Heart right ventricle (tissue), 16 donors: ENCODE measurements around the gene PITPNM1. TPM values are rescaled to one million over a fixed set of nuclear protein-coding genes. Genes with fewer than 3 reads are reported as not detected.

ENCODE experiments used
- ATAC-seq, 8 donors: fragments of 200-7000 bp; cut with Tn5 transposase; one replicate each; pipeline ENCODE4 v1.9.1; 2020; ENCODE audit warnings: mild to moderate bottlenecking in 8 of 8, moderate library complexity in 8 of 8, moderate number of reproducible peaks in 1 of 8
- DNase-seq, 2 donors: peaks; one replicate each; pipeline ENCODE4 v3.0.0-alpha.2; 2020
- H3K27ac ChIP-seq, 10 donors: fragments of 200-600 bp; sonication (generic) in 2 of 10; one replicate each; pipeline versions ENCODE4 v1.5.0 to v1.8.0; 2020 to 2022; ENCODE audit warnings: mild to moderate bottlenecking in 3 of 10
- H3K27me3 ChIP-seq, 7 donors: fragments of 200-600 bp; one replicate each; pipeline ENCODE4 v1.8.0; 2021 to 2022; ENCODE audit warnings: mild to moderate bottlenecking in 2 of 7
- H3K36me3 ChIP-seq, 9 donors: fragments of 200-600 bp; sonication (generic) in 1 of 9; one replicate each; pipeline versions ENCODE4 v1.5.0 to v1.8.0; 2020 to 2022; ENCODE audit warnings: mild to moderate bottlenecking in 2 of 9
- H3K4me1 ChIP-seq, 9 donors: fragments of 200-600 bp; sonication (generic) in 1 of 9; one replicate each; pipeline versions ENCODE4 v1.5.0 to v1.8.0; 2020 to 2022; ENCODE audit warnings: mild to moderate bottlenecking in 4 of 9
- H3K4me3 ChIP-seq, 10 donors: fragments of 200-600 bp; sonication (generic) in 2 of 10; one replicate each; pipeline versions ENCODE4 v1.5.0 to v1.8.0; 2020 to 2022; ENCODE audit warnings: mild to moderate bottlenecking in 7 of 10, moderate library complexity in 2 of 10
- H3K9me3 ChIP-seq, 11 donors: fragments of 200-600 bp in 10 of 11; sonication (generic) in 2 of 11; one replicate each; pipeline versions ENCODE4 v1.5.0 to v1.8.0; 2013 to 2022; ENCODE audit warnings: mild to moderate bottlenecking in 2 of 11, control low read depth in 1 of 11, moderate library complexity in 1 of 11
- CTCF ChIP-seq, 9 donors: fragments of 200-600 bp; sonication (generic) in 2 of 9; IDR thresholded peaks; one replicate each; pipeline versions ENCODE4 v1.5.0 to v1.8.0; 2021 to 2022; ENCODE audit warnings: antibody characterized with exemption in 9 of 9, mild to moderate bottlenecking in 5 of 9, moderate library complexity in 1 of 9
- WGBS, 2 donors: extraction: QIAGEN DNeasy Blood & Tissue Kit; methylation state at CpG; one replicate each; pipeline ENCODE4 v1.1.7; 2013; ENCODE audit warnings: inconsistent platforms in 1 of 2; 5-methylcytosine and 5-hydroxymethylcytosine counted together
- intact Hi-C, 10 donors: fragments of 100-400 bp; cut with DNase I; formaldehyde crosslinking; loops; one replicate each; pipeline versions ENCODE4 v1.11.1 to v1.14.2; 2022
- polyA plus RNA-seq, 2 donors: library from polyadenylated mRNA; stranded (reverse); fragments of 200-250 nt; gene quantifications; one replicate each; pipeline ENCODE4 v1.2.3, GENCODE V29; 2013
- total RNA-seq, 10 donors: library from RNA; stranded (reverse); fragmentation: NEBNext Ultra II Directional in 3 of 10; extraction: Animal tissue kit (Norgen Biotek cat#: 25700) in 3 of 10; gene quantifications; one replicate each; pipeline versions ENCODE4 v1.2.1 to v1.2.4, GENCODE V29; 2021 to 2023
- donor health status: Arrhythmogenic right ventricular cardiomyopathy.
- donor health status: ischemic (EF 13 %, LVEDD 7.1; RV severe dilation, severe dysfunction).
- donor health status: healthy with polysubstance abuse.
- donor health status: DM: no; HTN: yes; CAD: no.
- donor health status: DM: no; HTN: no; CAD: no.
- donor health status: ischemic (EF 25% LVEDD 6.9; RV normal size, moderate dysfunction).
- donor health status: ischemic (EF 25% LVEDD 5.7; RV mildly dilated, moderate dysfunction).
- donor health status: healthy.
- donor health status: DM: yes; HTN: yes; CAD: no.
- donor health status: Ischemic cardiomyopathy.
- donor health status: ischemic (EF 35%, LVEDD 5.7; RV mildly dilated, moderate dysfunction).
- donor health status: nonischemic (EF 11% LVEDD 7.7; RV severe dilation, severe dysfunction).
- donor health status: DM: yes; HTN: yes; CAD: no.
- donor health status: PGD.
- donor health status: ischemic (EF 29% LVEDD 5.4; RV normal size, mild dysfunction).
- donor health status: nonischemic (EF 23%, LVEDD 6.1; RV moderate dilation, normal function).

The PITPNM1 gene
- total and polyA plus RNA-seq, 12 donors, result 21.3 to 68.9 (median 28.8) TPM

GRCh38 chr11:67545280-67545679 is 40.1 kb upstream of the PITPNM1 start:
- 18 to 23% methylated on average over 8 of the region's 8 CpGs for WGBS, 2 donors
- Histone ChIP-seq H3K4me3 (no peak overlapping the region), H3K4me1 (peaks cover 0 to 18% (median 13%) of the 10 kb centered on the region in 9 donors), H3K27me3 (no peaks in the 10 kb centered on the region), H3K9me3 (no peaks in the 10 kb centered on the region), H3K27ac (peak overlapping the region; percentile 29 to 72 (median 57)), H3K36me3 (no peaks in the 10 kb centered on the region)
- intact Hi-C loops, result no loop called here
- peak; percentile 78 to 93 (median 91) for ATAC-seq
- DNase-seq, result peak; percentile 68 to 69
- TF ChIP-seq CTCF (IDR thresholded peaks at IDR 0.05), result peak in 7 of 9 donors; percentile 33 to 52 (median 38)

GRCh38 chr11:67544616-67545242 is 39.6 kb upstream of the PITPNM1 start:
- Histone ChIP-seq H3K4me1 (peaks cover 0 to 18% (median 13%) of the 10 kb centered on the region in 9 donors), H3K9me3 (no peaks in the 10 kb centered on the region), H3K27ac (peak overlapping the region; percentile 29 to 72 (median 57)), H3K27me3 (no peaks in the 10 kb centered on the region), H3K4me3 (no peak overlapping the region), H3K36me3 (no peaks in the 10 kb centered on the region)
- intact Hi-C loops, result no loop called here
- TF ChIP-seq CTCF (IDR thresholded peaks at IDR 0.05), result no peak
- ATAC-seq (peak in 5 of 8 donors; percentile 5 to 60 (median 34)), DNase-seq (no peak)
- 50 to 56% methylated on average over 10 of the region's 10 CpGs for WGBS, 2 donors

- intact Hi-C loops, result no loop called here
- no peaks in the 10 kb centered on the region for H3K9me3 ChIP-seq
- no peak overlapping the region for H3K27ac ChIP-seq
- no peaks in the 10 kb centered on the region for H3K27me3 ChIP-seq
- H3K36me3 ChIP-seq, result no peaks in the 10 kb centered on the region
- no peak overlapping the region for H3K4me3 ChIP-seq
- ATAC-seq (no peak), DNase-seq (no peak)
- 60 to 61% methylated on average over 2 of the region's 2 CpGs for WGBS, 2 donors
- TF ChIP-seq CTCF (IDR thresholded peaks at IDR 0.05), result no peak
- peaks cover 0 to 18% (median 13%) of the 10 kb centered on the region in 9 donors for H3K4me1 ChIP-seq
Measured at GRCh38 chr11:67543585-67543984, 38.4 kb upstream of the PITPNM1 start.

- no peak overlapping the region for H3K27ac ChIP-seq
- ATAC-seq (no peak), DNase-seq (no peak)
- H3K36me3 ChIP-seq, result no peaks in the 10 kb centered on the region
- H3K27me3 ChIP-seq, result no peaks in the 10 kb centered on the region
- H3K9me3 ChIP-seq, result no peaks in the 10 kb centered on the region
- intact Hi-C loops, result no loop called here
- no peak for TF ChIP-seq CTCF (IDR thresholded peaks at IDR 0.05)
- H3K4me3 ChIP-seq, result no peak overlapping the region
- WGBS, 2 donors, result 62 to 77% methylated on average over 6 to 7 of the region's 7 CpGs
- H3K4me1 ChIP-seq, result peaks cover 0 to 18% (median 13%) of the 10 kb centered on the region in 9 donors
Measured at GRCh38 chr11:67542971-67543370, 37.8 kb upstream of the PITPNM1 start.
